BLaER1 treated with 17β-estradiol and CSF1 and Interleukin-3, amounts not matched to agents 10 nM and 100 nM (cell line): ENCODE measurements around the gene RFC2.

Experiments used
- H3K27ac ChIP-seq, 11 experiments: shearing (Covaris generic); formaldehyde crosslinking; 2 replicates each; pipeline ENCODE4 v1.8.1; 2022
- H3K27me3 ChIP-seq, 11 experiments: shearing (Covaris generic); formaldehyde crosslinking; 2 replicates each; pipeline ENCODE4 v1.8.1; 2022
- H3K36me3 ChIP-seq, 11 experiments: shearing (Covaris generic); formaldehyde crosslinking; 2 replicates each; pipeline ENCODE4 v1.8.1; 2022
- H3K4me1 ChIP-seq, 10 experiments: shearing (Covaris generic); formaldehyde crosslinking; 2 replicates each; pipeline ENCODE4 v1.8.1; 2022
- H3K4me2 ChIP-seq, 11 experiments: shearing (Covaris generic); formaldehyde crosslinking; 2 replicates each; pipeline ENCODE4 v1.8.1; 2022
- H3K4me3 ChIP-seq, 10 experiments: shearing (Covaris generic); formaldehyde crosslinking; 2 replicates each; pipeline ENCODE4 v1.8.1; 2022
- H3K9ac ChIP-seq, 11 experiments: shearing (Covaris generic); formaldehyde crosslinking; 2 replicates each; pipeline ENCODE4 v1.8.1; 2022
- H3K9me3 ChIP-seq, 11 experiments: shearing (Covaris generic); formaldehyde crosslinking; replicated peaks in 1 of 11; 2 replicates each; pipeline ENCODE4 v1.8.1; 2022
- H4K20me1 ChIP-seq, 11 experiments: shearing (Covaris generic); formaldehyde crosslinking; 2 replicates each; pipeline ENCODE4 v1.8.1; 2022
- Cebpa-rat ChIP-seq, 11 experiments: shearing (Covaris generic); IDR thresholded peaks; 2 replicates each; pipeline ENCODE4 v1.8.1; 2022

Gene RFC2

GRCh38 chr7:74288034-74288881 is 34.1 kb upstream of the RFC2 start:
- Histone ChIP-seq H3K4me2 (peak overlapping the region; percentile 79 to 95 (median 92)), H4K20me1 (peaks cover 31 to 39% (median 35%) of the 10 kb centered on the region in 11 experiments), H3K4me3 (peak overlapping the region; percentile 28 to 100 (median 90); a peak in 16 of 20 replicates), H3K36me3 (0 out of 22 replicates have a peak, but pooled peaks cover 0 to 7% (median 0%) of the 10 kb centered on the region in 11 experiments), H3K27ac (peak overlapping the region in 10 of 11 experiments; percentile 0 to 93 (median 60); a peak in 17 of 22 replicates), H3K4me1 (peaks cover 63 to 74% (median 70%) of the 10 kb centered on the region in 10 experiments), H3K9me3 (no peaks in the 10 kb centered on the region), H3K9ac (peak overlapping the region in 9 of 11 experiments; percentile 36 to 95 (median 57); a peak in 13 of 22 replicates), H3K27me3 (no peaks in the 10 kb centered on the region)
- TF ChIP-seq Cebpa-rat (IDR thresholded peaks at IDR 0.05): no peak

GRCh38 chr7:74287303-74288033 is 33.3 kb upstream of the RFC2 start:
- Histone ChIP-seq H3K9ac (no peak overlapping the region), H3K36me3 (0 out of 22 replicates have a peak, but pooled peaks cover 0 to 3% (median 0%) of the 10 kb centered on the region in 11 experiments), H3K9me3 (no peaks in the 10 kb centered on the region), H3K4me3 (no peak overlapping the region), H3K27ac (no peak overlapping the region), H3K4me2 (peak overlapping the region; percentile 79 to 95 (median 92); a peak in 21 of 22 replicates), H3K27me3 (no peaks in the 10 kb centered on the region), H4K20me1 (peaks cover 23 to 31% (median 28%) of the 10 kb centered on the region in 11 experiments), H3K4me1 (peaks cover 60 to 71% (median 66%) of the 10 kb centered on the region in 10 experiments)
- no peak for TF ChIP-seq Cebpa-rat (IDR thresholded peaks at IDR 0.05)

GRCh38 chr7:74286131-74286530 is 31.9 kb upstream of the RFC2 start:
- Histone ChIP-seq H3K9me3 (no peaks in the 10 kb centered on the region), H3K4me3 (no peak overlapping the region), H3K27ac (no peak overlapping the region), H3K27me3 (no peaks in the 10 kb centered on the region), H3K4me2 (no peak overlapping the region), H3K9ac (no peak overlapping the region), H4K20me1 (peaks cover 9 to 18% (median 14%) of the 10 kb centered on the region in 11 experiments), H3K4me1 (peaks cover 49 to 62% (median 56%) of the 10 kb centered on the region in 10 experiments), H3K36me3 (0 out of 22 replicates have a peak, but pooled peaks cover 0 to 2% (median 0%) of the 10 kb centered on the region in 11 experiments)
- no peak for TF ChIP-seq Cebpa-rat (IDR thresholded peaks at IDR 0.05)

GRCh38 chr7:74284781-74285259 is 30.6 kb upstream of the RFC2 start:
- H3K4me2 ChIP-seq: peak overlapping the region; percentile 7 to 62 (median 46); a peak in 21 of 22 replicates
- H3K27me3 ChIP-seq: no peaks in the 10 kb centered on the region
- no peak overlapping the region for H3K4me3 ChIP-seq
- no peaks in the 10 kb centered on the region for H3K36me3 ChIP-seq
- peaks cover 0 to 5% (median 1%) of the 10 kb centered on the region in 11 experiments; a peak in 12 of 22 replicates for H4K20me1 ChIP-seq
- no peak overlapping the region for H3K9ac ChIP-seq
- no peaks in the 10 kb centered on the region for H3K9me3 ChIP-seq
- H3K4me1 ChIP-seq: peaks cover 53 to 67% (median 60%) of the 10 kb centered on the region in 10 experiments
- peak in 1 of 11 experiments; percentile 45; a peak in 1 of 22 replicates for TF ChIP-seq Cebpa-rat (IDR thresholded peaks at IDR 0.05)
- H3K27ac ChIP-seq: no peak overlapping the region

- Histone ChIP-seq H3K9me3 (no peaks in the 10 kb centered on the region), H3K27me3 (no peaks in the 10 kb centered on the region), H3K4me1 (peaks cover 60 to 74% (median 67%) of the 10 kb centered on the region in 10 experiments), H3K27ac (peak overlapping the region in 2 of 11 experiments; percentile 11 to 28; a peak in 2 of 22 replicates), H3K36me3 (no peaks in the 10 kb centered on the region), H3K4me3 (no peak overlapping the region), H3K9ac (no peak overlapping the region), H4K20me1 (no peaks in the 10 kb centered on the region), H3K4me2 (peak overlapping the region in 10 of 11 experiments; percentile 7 to 62 (median 54); a peak in 19 of 22 replicates)
- TF ChIP-seq Cebpa-rat (IDR thresholded peaks at IDR 0.05): no peak
Measured at GRCh38 chr7:74283858-74284447, 29.8 kb upstream of the RFC2 start.

GRCh38 chr7:74282748-74283459 is 28.7 kb upstream of the RFC2 start:
- Histone ChIP-seq H3K27ac (peak overlapping the region in 3 of 11 experiments; percentile 2 to 36 (median 12); a peak in 2 of 22 replicates), H3K9ac (no peak overlapping the region), H3K4me3 (no peak overlapping the region), H3K4me1 (peaks cover 54 to 74% (median 65%) of the 10 kb centered on the region in 10 experiments), H3K27me3 (no peaks in the 10 kb centered on the region), H3K9me3 (no peaks in the 10 kb centered on the region), H3K4me2 (peak overlapping the region; percentile 7 to 62 (median 51); a peak in 13 of 22 replicates), H4K20me1 (no peaks in the 10 kb centered on the region), H3K36me3 (no peaks in the 10 kb centered on the region)
- no peak for TF ChIP-seq Cebpa-rat (IDR thresholded peaks at IDR 0.05)

GRCh38 chr7:74280985-74281384 is 26.8 kb upstream of the RFC2 start:
- Histone ChIP-seq H3K9ac (no peak overlapping the region), H3K27me3 (no peaks in the 10 kb centered on the region), H4K20me1 (no peaks in the 10 kb centered on the region), H3K27ac (peak overlapping the region in 1 of 11 experiments; percentile 21; a peak in 2 of 22 replicates), H3K4me1 (peaks cover 51 to 84% (median 76%) of the 10 kb centered on the region in 10 experiments), H3K36me3 (no peaks in the 10 kb centered on the region), H3K4me3 (no peak overlapping the region), H3K4me2 (peak overlapping the region in 9 of 11 experiments; percentile 0 to 92 (median 68); a peak in 7 of 22 replicates), H3K9me3 (no peaks in the 10 kb centered on the region)
- no peak for TF ChIP-seq Cebpa-rat (IDR thresholded peaks at IDR 0.05)

GRCh38 chr7:74277636-74278035 is 23.4 kb upstream of the RFC2 start:
- Histone ChIP-seq H3K27ac (no peak overlapping the region), H3K4me1 (peaks cover 60 to 89% (median 85%) of the 10 kb centered on the region in 10 experiments), H3K4me2 (peak overlapping the region in 6 of 11 experiments; percentile 3 to 87 (median 13); a peak in 2 of 22 replicates), H4K20me1 (no peaks in the 10 kb centered on the region), H3K27me3 (no peaks in the 10 kb centered on the region), H3K4me3 (no peak overlapping the region), H3K9me3 (no peaks in the 10 kb centered on the region), H3K36me3 (no peaks in the 10 kb centered on the region), H3K9ac (no peak overlapping the region)
- no peak for TF ChIP-seq Cebpa-rat (IDR thresholded peaks at IDR 0.05)
